GM19351 (cell line): ENCODE results near the gene PTCRA.

Experiments used
- ATAC-seq: cut with Tn5 transposase; IDR thresholded peaks from one replicate; pipeline ENCODE4 v1.9.1; 2021; ENCODE audit warnings: mild to moderate bottlenecking, moderate library complexity; ENCODE audit not compliant: unreplicated experiment

The PTCRA gene

DNA sequence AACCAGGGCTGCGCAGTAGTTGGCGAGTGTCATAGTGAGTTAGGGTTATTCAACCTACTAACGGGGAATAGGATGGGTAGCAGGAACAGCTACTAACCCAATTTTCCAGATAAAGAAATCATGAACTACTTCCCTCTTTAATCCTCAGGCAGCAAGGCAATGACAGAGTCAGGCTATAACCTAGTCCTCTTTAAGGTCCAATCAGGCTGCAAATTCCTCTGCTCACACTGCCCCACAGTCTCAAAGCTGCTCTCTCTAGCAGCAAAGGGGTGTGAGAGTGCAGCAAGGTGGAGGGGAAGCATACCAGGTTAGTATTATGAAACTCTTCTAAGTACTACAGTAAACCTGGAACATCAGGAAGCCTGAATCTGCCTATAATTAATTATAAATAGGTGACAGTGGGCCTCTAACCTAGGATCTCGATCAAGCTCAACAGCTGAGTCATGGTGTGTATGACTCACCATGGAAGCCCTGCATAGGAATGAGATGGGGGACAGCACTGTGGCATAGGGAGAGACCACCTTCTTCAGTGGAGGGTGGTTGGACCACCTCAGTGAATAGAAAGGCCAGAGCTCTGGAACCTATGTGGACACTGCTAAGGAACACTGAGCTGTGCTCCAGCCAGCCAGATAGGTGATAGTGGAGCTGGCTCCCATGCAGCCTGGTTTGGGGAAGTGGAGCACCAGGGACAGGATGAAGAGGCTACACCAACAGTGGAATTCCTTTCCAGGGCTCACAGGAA is 55.2 kb downstream of the PTCRA start:
- no peak for ATAC-seq

GRCh38 chr6:42971746-42972327 is 56.0 kb downstream of the PTCRA start:
- no peak for ATAC-seq

GRCh38 chr6:42973926-42974325 is 58.1 kb downstream of the PTCRA start:
- ATAC-seq = no peak

- ATAC-seq = no peak
Measured at GRCh38 chr6:42974919-42975505, 59.2 kb downstream of the PTCRA start.
